Stimulated activated CD8-positive, alpha-beta memory T cell treated with anti-CD3 and anti-CD28 coated beads, Interleukin-12 subunit alpha, Interleukin-12 subunit beta, amount 100 ng/mL, for 4 hours (primary cell): ENCODE data around the gene ITM2A.
A peak's percentile ranks its signal among the peaks of the same experiment; 100 is the strongest.

Source experiments
- DNase-seq: peaks from one replicate; pipeline ENCODE4 v3.0.0-alpha.2; 2020; ENCODE audit warnings: low read depth

The ITM2A gene

GRCh38 chrX:79366873-79367749 is at the start of gene ITM2A:
Gene ITM2A (minus strand): TSS chrX:79367334. CDS start chrX:79367215, 119 bp downstream.
- peak; percentile 30 for DNase-seq

- DNase-seq: no peak
Measured at GRCh38 chrX:79415056-79415455, 47.9 kb upstream of the ITM2A start.

- no peak for DNase-seq
Measured at GRCh38 chrX:79413963-79414362, 46.8 kb upstream of the ITM2A start.

- no peak for DNase-seq
Measured at GRCh38 chrX:79412972-79413371, 45.8 kb upstream of the ITM2A start.

GRCh38 chrX:79412166-79412565 is 45.0 kb upstream of the ITM2A start:
- DNase-seq: no peak

- DNase-seq: no peak
Measured at GRCh38 chrX:79409657-79410056, 42.5 kb upstream of the ITM2A start.

- no peak for DNase-seq
Measured at GRCh38 chrX:79408623-79409322, 41.6 kb upstream of the ITM2A start.

- no peak for DNase-seq
Measured at GRCh38 chrX:79400623-79401022, 33.5 kb upstream of the ITM2A start.

- DNase-seq: no peak
Measured at GRCh38 chrX:79375340-79375739, 8.2 kb upstream of the ITM2A start.

GRCh38 chrX:79371640-79372039 is 4.5 kb upstream of the ITM2A start:
- no peak for DNase-seq

- no peak for DNase-seq
Measured at GRCh38 chrX:79371101-79371500, 4.0 kb upstream of the ITM2A start.

GRCh38 chrX:79369871-79370270 is 2.7 kb upstream of the ITM2A start:
- DNase-seq: no peak

- DNase-seq: no peak
Measured at GRCh38 chrX:79368441-79368840, 1.3 kb upstream of the ITM2A start.

GRCh38 chrX:79367907-79368306 is 773 bp upstream of the ITM2A start:
- no peak for DNase-seq

- no peak for DNase-seq
Measured at GRCh38 chrX:79366556-79366872, 620 bp downstream of the ITM2A start.

- no peak for DNase-seq
Measured at GRCh38 chrX:79365591-79365990, 1.5 kb downstream of the ITM2A start.

- no peak for DNase-seq
Measured at GRCh38 chrX:79364306-79364705, 2.8 kb downstream of the ITM2A start.

- no peak for DNase-seq
Measured at GRCh38 chrX:79361192-79361870, 5.8 kb downstream of the ITM2A start.

- DNase-seq: no peak
Measured at GRCh38 chrX:79336869-79337815, 30.0 kb downstream of the ITM2A start.

GRCh38 chrX:79330022-79330421 is 37.1 kb downstream of the ITM2A start:
- no peak for DNase-seq

- no peak for DNase-seq
Measured at GRCh38 chrX:79325263-79325958, 41.7 kb downstream of the ITM2A start.
